ENCODE measurements around the gene OR2L8. TPM values are rescaled to one million over a fixed set of nuclear protein-coding genes. Genes with fewer than 3 reads are reported as not detected.

The OR2L8 gene, protein sequence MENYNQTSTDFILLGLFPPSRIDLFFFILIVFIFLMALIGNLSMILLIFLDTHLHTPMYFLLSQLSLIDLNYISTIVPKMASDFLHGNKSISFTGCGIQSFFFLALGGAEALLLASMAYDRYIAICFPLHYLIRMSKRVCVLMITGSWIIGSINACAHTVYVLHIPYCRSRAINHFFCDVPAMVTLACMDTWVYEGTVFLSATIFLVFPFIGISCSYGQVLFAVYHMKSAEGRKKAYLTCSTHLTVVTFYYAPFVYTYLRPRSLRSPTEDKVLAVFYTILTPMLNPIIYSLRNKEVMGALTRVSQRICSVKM
- not detected in 2 replicates for total RNA-seq (2014; rRNA removed; shearing (Covaris generic))

DNA sequence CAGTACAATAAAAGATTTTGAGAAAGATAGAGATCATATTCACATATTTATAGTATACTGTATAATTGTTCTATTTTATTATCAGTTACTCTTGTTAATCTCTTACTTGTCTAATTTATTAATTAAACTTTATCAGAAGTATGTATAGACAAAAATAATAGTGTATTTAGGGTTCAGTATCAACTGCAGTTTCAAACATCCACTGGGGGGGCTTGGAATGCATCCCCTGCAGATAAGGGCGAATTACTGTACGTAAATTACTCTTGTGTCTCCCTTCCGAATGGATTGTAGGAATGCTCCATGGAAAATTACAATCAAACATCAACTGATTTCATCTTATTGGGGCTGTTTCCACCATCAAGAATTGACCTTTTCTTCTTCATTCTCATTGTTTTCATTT, at the start of gene OR2L8:
OR2L8 (plus strand) TSS at position 301 of the 400 bp plus-strand sequence; CDS start at position 301, 0 bp downstream.
- DNase-seq (ENCODE audit: low read depth) = no peak

DNA sequence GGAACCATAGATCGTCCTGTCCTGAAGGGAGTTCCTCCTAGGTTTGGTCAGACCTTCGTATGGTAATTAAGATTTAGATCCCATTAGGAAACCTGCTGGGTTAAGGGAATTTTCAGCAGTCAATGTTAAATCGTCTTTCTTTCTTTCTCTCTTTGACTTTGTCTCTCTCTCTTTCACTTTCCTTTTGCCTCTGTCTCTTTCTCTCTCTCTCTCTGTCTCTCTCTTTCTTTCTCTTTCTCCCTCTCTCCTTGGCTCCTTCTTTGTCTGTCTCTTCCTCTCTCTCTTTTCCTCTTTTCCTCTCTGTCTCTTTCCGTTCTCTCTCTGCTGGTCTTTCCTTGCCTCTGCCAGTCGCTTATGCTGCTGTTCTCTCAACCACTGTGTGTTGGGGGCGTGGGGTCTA, 44.5 kb upstream of the OR2L8 start:
- DNase-seq (ENCODE audit: low read depth) = no peak

DNA sequence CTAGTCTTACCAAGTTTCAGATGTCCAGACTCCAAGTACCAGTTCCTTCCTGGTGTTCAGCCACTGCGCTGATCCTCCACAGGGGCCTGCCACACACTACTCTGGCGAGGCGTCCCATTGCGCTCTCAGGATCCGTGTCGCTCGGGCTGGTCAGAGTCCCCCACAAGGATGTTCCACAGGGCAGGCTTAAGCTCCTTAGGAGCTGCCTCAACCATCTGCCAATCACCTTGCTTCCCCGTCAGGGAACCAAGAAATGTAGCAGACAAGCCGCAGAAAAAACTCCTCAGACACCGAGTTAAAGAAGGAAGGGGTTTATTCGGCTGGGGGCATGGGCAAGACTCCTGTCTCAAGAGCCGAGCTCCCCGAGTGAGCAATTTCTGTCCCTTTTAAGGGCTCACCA, 43.5 kb upstream of the OR2L8 start:
- no peak for DNase-seq (ENCODE audit: low read depth)

DNA sequence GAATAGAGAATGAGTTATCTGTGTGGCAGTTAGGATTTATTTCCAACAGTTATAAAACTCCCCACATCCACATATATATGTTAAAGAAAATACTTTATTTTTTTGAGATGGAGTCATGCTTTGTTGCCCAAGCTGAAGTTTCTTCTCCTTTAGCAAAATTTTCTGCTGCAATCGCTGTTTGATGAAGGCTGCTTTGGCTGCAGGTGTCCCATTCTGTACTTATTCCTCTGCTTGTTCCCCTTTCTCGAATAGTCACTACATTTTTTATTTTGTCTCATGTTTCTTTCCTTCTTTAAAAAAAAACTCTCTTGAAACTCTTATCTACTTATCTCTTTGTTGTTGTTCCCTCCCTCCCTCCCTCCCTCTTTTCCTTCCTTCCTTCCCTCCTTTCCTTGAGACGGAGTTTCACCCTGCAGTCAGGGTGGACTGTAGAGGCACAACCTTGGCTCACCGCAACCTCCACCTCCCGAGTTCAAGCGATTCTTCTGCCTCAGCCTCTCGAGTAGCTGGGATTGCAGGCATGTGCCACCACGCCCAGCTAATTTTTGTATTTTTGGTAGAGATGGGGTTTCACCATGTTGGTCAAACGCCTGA, 42.7 kb upstream of the OR2L8 start:
- DNase-seq (ENCODE audit: low read depth) = no peak

DNA sequence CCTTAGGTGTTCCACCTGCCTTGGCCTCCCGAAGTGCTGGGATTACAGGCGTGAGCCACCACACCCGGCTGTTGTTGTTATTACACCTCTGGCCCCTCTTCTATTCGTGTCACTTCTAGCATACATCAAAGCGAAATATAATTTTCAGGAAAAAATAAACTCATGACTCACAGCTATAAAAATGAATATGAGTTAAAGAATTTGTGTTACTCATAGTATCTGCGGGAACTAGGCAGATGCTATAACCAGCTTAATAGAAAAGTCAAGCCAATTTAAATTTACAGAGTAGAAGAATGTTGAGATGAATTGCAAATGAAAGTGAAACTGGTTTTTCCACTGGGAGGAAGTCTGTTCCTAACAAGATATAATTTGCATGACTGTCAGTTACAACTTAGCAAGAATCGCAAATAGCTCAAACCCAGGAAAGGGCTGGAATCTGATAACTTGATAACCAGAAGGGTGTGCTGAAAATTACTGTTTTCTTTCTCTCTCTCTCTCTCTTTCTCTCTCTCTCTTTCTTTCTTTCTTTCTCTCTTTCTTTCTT, 42.1 kb upstream of the OR2L8 start:
- DNase-seq (ENCODE audit: low read depth) = peak; percentile 82

DNA sequence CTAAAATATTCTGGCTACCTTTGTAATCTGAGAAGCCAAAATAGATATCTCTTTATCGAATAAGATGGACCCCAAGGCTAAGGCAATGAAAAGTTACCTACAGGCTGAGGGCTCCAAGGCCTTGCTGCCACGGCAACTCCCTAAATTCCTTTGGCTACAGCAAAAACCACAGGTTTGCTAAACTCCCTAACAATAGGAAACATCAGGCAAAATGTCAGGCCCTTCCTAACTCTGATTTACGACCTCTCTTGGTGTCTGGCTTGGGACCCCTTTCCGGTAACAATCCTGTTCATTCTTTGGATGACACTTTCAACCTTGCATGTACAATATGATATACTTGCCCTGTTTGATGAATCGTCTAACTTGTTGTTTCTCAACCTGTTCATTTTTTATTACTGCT, 39.9 kb upstream of the OR2L8 start:
- DNase-seq (ENCODE audit: low read depth) = peak; percentile 20

DNA sequence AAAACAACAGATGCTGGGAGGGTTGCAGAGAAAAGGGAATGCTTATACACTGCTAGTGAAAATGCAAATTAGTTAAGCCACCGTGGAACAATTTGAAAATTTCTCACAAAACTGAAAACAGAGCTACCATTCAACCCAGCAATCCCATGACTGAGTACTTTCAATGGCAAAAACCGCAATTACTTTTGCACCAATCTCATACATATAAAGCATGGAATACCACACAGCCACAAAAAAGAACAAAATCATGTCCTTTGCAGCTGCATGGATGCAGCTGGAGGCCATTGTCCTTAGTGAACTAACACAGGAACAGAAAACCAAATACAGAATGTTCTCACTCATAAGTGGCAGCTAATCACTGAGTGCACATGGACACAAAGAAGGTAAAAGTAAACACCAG, 34.9 kb upstream of the OR2L8 start:
- DNase-seq (ENCODE audit: low read depth) = no peak

DNA sequence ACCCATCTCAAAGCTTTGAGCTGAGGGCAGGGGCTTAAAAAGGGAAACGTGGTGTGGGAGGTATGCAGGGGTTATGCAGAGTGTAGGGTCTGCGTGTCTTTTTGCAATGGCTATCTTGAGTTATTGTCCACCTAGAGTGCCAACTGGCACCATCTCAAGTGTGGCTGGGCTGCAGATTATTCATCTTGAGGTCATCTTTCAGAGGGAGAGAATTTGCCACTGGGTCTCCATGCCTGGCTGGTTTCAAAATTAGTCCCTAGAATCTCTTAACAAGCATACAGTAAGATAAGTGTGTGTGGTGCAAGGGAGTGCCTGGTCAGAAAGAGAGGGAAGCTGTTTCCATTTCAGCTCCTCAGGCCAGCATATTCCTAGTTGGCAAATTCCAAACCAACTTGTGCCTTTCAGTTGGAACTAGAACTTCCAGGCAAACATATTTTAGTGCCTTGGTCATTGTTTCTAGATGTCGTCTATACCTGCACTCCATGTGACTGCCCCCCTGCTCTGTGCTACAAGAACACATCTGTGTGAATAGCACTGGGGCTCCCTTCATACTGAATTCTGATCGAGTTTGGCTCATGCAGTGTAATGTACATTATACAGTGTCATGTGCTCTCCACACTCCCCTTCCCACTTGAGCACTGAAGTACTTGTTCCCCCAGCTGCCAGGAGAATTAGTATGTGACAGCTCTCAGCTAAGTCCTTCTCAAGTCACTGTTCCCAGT, 33.6 kb upstream of the OR2L8 start:
- peak; percentile 72 for DNase-seq (ENCODE audit: low read depth)

DNA sequence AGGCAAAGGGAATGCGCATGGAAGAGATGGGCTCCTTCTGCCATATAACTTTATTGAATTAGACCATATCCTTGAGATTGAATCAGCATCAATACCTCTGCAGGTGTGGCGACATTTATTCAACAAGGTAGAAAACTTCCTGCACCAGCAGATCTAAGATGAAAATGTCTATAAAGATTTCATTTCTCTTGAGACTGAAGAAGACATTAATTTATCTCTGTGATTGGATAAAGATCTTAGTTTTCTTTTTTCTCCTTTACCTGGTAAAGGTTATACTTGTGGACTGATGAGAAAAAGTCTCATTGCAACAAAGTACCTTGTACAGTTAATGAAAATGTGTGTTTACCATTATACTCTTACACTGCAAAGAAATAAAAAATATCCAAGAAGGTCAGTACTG, 28.7 kb upstream of the OR2L8 start, which contains the start of gene OR2T8:
OR2T8 (plus strand) TSS at position 301 of the 400 bp plus-strand sequence. CDS start 766 bp downstream, outside the sequence.
- DNase-seq (ENCODE audit: low read depth) = no peak

DNA sequence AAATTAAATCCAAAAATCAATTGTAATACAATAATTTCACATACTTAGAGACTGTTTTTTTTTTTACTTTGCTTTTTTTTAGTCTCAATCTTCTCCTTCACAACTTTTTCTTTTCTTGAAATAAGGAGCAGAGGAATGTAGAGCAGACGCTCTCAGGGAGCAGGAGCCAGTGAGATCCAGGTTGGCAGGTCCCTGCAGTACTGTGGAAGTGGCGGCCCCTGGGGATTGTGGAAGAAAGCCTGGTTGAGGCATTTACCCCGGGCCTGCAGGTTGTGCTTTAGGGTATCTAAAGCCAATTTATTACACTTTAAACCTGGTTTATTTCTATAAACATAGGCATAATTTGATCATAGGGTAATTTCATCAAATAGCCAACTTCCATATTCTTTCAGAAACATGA, 24.7 kb upstream of the OR2L8 start:
- no peak for DNase-seq (ENCODE audit: low read depth)

DNA sequence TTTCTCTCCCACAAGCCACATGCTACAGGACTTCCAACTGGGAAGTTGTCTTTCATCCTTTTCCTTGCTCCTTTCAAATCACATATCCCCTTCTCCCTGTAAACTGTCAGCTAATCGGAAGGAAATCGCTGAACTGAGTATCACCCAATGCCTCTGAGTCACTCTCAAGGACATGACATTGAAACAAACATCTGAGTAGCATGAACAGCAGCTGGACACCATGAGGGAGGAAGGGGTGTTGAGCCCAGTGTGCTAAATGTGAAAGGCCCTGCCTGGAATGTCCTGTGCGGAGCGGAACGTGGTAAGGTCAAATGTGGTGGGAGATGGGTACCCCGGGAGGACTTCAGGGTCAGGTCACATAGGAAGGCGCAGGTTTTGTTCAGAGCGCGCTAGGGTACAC, 23.8 kb upstream of the OR2L8 start, which contains the start of gene OR2AJ1:
OR2AJ1 (plus strand) TSS at position 22 of the 400 bp plus-strand sequence. CDS start 8,880 bp downstream, outside the sequence.
- peak; percentile 15 for DNase-seq (ENCODE audit: low read depth)

DNA sequence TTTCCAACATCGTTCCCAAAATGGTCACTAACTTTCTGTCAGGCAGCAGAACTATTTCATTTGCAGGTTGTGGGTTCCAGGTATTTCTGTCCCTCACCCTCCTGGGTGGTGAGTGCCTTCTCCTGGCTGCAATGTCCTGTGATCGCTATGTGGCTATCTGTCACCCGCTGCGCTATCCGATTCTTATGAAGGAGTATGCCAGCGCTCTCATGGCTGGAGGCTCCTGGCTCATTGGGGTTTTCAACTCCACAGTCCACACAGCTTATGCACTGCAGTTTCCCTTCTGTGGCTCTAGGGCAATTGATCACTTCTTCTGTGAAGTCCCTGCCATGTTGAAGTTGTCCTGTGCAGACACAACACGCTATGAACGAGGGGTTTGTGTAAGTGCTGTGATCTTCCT, 14.7 kb upstream of the OR2L8 start:
- DNase-seq (ENCODE audit: low read depth) = no peak

DNA sequence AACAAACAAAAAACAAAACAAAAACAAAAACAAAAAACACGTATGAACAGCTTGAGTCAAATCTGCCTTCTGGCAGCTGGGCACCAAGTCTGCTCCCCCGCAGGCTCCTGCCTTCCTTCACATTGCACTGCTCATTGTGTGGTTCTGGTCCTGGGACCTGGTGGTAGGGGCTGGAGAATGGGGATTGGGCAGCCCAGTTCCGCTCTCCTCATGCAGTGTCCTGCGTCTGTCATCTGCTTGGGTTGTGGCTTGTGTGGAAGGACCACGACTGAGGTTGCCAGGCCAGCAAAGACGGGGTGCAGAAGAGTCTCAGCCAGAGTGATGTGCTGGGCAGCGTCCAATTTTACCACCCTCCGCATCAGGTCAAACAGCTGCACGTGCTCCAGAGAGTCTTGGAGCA, 12.9 kb upstream of the OR2L8 start:
- DNase-seq (ENCODE audit: low read depth) = no peak

DNA sequence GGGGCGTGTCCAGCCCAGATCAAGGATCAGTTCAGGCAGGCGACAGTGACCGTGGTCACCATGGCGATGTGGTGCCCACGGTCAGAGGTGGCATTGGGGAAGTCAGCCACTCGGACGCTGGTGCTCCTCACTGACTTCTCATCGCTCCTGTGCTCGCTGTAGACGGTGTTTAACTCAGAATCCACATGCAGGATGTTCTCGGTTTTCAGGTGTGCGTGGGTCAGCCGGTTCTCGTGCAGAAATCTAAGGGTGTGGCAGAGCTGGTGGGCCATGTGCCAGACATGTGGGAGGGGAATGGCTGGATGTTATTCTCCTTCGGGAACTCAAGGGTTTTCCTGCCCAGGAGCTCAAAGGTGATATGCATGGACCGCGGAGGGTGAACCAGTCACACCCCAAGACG, 12.2 kb upstream of the OR2L8 start:
- no peak for DNase-seq (ENCODE audit: low read depth)

DNA sequence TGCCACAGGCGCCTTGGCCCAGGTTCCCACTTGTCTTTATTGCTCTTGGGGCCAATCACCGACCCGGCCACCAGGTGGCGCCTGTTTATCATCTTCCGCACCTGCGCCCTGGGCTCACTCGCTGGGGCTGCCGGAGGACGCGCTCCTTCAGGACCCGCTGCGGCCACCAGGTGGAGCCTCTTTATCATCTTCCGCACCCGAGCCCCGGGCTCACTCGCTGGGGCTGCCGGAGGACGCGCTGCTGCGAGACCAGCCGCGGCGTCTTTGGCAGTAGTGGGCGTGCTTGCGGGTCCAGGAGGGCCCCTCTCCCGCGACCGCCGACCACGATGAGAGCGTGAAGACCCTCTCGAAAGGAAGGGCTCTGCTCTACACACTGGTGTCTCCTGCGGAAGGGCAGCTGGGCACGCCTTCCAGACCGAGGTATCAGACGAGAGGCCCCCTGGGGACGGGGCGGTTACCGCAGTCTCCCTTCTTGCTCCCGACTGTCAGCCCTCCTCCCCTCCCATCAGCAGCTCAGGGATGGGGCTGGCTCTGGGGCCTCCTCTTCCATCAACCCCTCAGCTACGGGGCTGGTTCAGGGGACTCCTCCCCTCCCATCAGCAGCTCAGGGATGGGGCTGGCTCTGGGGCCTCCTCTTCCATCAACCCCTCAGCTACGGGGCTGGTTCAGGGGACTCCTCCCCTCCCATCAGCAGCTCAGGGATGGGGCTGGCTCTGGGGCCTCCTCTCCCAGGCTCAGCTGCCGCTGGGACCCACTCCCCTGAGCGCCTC, 11.5 kb upstream of the OR2L8 start:
- peak; percentile 58 for DNase-seq (ENCODE audit: low read depth)

DNA sequence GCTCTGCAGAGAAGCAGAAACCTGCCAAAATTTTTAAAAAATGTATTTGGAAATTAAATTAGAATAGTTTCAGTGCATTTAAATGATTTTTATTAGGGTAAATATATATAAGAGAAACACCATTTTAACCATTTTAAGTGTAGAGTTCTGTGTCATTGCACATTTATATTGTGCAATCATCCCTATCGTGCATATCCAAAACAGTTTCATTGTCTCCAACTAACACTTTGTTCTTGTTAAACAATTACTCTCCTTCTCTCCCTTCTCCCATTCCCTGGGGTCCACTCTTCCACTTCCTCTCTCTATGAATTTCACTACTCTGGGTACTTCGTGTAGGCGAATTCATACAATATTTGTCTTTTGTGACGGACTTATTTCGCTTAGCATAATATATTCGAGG, 6.0 kb upstream of the OR2L8 start:
- no peak for DNase-seq (ENCODE audit: low read depth)

DNA sequence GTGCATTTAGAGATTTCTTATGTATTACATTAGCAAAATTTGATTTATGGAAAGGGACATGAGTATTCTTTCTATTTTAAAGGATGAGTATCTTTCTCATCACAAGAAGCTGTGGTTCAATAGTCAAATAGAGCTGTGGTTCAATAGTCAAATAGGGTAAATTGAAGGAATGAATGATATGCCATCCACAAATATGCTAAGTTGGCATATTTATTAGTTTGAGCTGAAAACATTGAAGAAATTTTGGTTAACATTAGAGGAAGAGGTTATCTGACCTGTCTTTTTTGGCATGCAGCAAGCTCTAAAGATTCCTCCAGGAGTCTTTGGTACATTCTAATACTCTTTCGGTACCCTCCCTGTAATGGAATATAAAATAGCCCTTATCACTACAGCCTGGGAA, 4.8 kb downstream of the OR2L8 start:
- no peak for DNase-seq (ENCODE audit: low read depth)

DNA sequence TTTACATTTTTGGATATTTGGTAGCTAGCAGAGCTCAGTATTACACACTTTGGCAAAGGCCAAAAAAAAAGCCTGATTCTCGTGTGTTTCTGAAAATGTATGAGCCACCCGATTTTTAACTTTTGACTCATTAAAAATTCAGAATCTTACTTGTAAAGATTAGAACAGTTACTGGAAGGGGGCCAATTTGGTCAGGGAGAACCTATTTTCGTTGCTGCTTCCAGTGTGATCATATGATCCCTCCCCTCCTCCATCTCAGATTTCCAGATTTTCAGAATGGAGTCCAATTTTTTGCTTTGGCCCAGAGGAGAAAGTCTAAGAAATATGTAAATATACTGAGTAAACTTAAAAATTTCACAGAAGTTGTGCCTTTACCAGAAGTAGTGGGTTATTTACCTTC, 13.1 kb downstream of the OR2L8 start:
- DNase-seq (ENCODE audit: low read depth) = no peak

DNA sequence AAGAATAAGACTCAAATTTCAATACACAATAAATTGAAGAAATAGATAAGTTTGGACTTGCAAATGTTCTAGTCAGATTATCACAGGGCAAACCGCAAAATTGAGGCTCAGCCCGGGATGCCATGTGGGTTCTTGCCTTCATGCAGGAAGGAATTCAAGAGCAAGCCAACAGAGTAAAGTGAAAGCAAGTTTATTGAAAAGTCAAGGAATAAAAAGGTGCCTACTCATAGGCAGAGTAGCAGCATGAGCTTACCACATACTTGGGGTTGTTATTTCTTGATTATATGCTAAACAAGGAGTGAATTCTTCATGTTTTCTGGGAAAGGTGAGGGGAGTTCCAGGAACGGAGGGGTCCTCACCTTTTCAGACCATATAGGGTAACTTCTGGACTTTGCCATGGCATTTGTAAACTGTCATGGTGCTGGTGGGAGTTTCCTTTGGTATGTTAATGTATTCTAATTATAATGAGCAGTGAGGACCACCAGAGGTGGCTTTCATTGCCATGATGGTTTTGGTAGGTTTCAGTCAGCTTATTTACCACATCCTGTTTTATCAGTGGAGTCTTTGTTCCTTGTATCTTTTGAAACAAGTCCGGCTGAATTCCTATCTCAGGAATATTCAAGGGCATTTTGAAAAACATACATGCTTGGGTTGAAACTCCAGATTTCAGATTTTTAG, 14.4 kb downstream of the OR2L8 start:
- DNase-seq (ENCODE audit: low read depth) = peak; percentile 15

DNA sequence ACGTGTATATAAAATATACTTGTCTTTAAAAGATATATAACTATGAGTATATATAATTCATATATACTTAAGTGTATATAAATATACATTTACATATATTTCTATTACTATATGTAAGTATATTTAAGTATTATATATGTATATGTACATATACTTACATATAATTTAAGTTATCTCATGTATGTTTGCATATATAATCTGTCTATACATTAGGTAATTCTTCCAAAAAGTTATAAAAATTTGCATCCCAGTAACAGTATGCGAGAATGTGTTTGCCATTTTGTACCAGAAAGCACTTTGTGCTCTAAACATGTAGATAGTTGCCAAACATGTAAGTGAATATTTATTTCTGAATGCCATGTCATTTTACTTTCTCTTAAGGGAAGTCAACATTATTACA, 16.3 kb downstream of the OR2L8 start, which contains the start of gene OR2AK2:
OR2AK2 (plus strand) TSS at position 301 of the 400 bp plus-strand sequence. CDS start 144 bp downstream, outside the sequence.
- DNase-seq (ENCODE audit: low read depth) = no peak

Measured in RPMI7951 (cell line).